ENCODE data around the gene SMPD4.
"Not testable (repeated sequence)": the region's sequence is repeated elsewhere in the genome, so short reads cannot be mapped to it uniquely, and the experiment has no call there.

SMPD4 gene

DNA sequence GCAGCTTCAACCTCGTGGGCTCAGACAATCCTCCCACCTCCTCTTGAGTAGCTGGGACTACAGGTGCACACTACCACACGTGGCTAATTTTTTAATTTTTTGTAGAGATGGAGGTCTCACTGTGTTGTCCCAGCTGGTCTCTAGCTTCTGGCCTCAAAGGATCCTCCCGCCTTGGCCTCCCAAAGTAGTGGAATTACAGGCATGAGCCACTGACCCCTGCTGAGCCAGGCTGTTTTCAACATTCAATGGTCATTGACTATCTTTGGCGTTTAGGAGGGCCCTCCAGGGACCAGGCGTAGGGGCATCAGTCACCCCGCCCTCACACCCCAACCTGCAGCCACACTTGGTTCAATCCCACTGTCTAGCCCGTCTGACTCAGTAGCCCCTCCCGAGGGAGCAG is 5.9 kb upstream of the SMPD4 start:
- no peak for DNase-seq

DNA sequence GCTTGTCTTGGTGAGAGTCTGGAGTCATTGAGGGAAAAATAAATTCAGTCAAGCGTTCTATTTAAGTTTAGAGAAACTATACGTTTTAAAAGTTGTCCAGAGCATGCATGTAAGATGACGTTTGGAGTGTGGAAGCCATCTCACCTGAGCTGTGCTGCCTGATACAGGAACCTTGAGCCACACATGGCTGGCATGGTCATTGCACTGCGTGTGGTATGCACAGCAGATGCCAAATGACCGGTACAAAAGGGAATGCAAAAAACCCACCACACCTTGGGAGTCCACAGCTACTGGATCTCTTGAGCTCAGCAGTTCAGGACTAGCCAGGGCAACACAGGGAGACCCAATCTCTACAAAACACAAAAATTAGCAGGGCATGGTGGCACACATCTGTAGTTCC is 5.0 kb upstream of the SMPD4 start:
- no peak for DNase-seq

DNA sequence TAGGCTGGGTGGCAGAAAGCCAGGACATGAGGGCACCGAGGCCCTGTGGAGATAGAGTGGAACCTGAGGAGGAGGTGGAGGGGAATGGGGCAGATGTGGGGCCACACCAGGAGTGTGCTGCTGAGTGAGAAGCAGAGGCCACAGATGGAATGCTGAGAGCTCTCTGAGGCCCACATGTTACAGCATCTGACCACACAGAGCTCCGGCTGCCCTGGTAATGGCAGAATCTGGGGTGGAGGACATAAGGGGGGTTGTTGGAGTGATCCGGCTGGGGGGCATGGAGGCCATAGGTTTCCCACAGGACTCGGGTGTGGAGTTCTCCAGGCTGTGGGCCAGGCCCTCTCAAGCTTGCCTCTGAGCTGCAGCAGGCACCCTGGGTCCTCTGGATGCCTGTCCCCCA is 4.5 kb upstream of the SMPD4 start:
- no peak for DNase-seq

DNA sequence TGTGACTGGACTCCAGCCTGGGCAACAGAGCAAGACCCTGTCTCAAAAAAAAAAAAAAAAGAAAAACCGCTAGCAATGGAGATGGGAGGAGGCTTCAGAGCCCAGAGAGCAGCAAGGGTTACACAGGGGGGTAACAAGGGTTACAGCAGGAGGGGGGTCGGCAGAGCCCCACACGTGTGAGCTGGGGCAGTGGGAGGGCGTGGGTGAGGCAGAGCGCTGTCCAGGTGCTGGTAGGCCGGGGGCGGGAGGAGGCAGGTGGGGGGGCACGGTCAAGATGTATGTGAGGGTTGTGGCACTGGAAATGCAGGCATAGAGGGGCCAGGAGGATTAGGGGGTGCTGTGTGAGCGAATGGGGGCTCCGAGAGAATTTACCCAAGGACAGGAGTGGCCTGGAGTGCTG is 4.0 kb upstream of the SMPD4 start:
- DNase-seq = no peak

DNA sequence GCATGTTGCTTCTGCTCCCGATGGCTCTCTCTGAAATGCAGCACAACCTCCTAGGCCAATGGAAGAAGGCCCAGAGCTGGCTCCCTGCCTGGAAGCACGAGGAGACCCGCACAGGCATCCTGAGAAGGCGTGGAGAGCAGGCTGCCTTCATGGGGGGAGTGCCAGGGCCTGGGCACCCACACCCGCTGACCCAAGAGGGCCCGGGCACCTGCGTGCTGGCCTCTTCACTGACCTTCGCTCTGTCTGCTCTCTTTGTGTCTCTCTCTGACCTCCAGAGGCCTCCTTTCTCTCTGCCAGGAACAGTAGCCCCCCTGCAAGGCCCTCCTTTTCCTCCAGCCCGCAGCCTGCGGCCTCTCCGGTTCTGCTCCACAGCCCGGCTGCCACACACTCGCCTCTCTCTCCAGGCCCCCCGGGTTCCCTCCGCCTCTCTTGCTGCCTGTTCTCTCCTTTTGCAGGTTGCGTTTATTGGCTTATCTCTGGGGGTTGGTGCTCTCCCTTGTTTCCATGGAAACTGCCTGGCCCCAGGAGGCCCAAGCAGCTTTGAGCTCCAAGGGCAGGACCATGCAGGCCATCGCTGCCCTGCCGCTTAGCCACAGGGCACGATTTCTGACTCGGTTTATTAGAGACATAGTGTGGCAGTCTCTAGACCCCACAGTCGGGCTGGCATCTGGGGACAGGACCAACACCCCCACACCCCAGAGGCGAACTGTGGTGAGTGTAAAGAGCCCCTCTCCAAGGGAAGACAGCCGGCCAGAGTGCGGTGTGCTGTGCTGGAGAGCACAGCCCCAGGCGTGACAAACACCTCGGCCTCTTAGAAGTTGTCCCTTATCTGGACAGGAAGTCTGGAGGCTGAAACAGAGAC is 2.3 kb upstream of the SMPD4 start:
- DNase-seq = peak; percentile 4

DNA sequence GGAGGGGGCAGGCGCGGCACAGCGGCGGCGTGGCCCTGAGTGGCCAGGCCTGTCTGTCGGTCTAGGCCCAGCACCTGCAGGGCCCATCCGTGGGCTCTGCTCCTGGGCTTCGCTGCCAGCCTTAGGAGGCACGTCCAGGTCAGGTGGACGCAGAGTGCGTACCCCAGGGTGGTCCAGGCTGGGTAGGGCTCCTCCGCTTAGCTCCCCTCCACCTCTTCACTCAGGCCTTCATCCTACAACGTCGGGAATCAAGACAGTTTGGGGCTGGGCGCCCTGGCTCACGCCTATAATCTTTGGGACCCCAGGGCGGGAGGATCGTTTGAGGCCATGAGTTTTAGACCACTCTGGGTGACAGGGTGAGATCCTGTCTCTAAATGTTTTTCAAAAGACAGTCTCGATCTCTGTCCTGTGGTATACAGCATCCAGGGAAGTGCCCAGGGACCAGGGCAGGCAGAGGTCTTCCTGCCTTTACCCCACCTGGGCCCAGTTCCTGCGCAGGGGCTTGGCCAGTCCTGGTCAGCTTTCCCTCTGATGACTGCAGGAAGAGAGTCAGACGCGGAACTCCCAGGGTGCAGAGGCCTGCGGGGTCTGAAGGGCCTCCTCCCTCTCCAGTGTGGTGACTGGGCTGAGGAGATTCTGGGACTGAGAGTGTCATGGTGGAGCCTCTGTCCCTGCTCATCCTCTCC is 1.6 kb upstream of the SMPD4 start:
- not testable (repeated sequence) for DNase-seq

DNA sequence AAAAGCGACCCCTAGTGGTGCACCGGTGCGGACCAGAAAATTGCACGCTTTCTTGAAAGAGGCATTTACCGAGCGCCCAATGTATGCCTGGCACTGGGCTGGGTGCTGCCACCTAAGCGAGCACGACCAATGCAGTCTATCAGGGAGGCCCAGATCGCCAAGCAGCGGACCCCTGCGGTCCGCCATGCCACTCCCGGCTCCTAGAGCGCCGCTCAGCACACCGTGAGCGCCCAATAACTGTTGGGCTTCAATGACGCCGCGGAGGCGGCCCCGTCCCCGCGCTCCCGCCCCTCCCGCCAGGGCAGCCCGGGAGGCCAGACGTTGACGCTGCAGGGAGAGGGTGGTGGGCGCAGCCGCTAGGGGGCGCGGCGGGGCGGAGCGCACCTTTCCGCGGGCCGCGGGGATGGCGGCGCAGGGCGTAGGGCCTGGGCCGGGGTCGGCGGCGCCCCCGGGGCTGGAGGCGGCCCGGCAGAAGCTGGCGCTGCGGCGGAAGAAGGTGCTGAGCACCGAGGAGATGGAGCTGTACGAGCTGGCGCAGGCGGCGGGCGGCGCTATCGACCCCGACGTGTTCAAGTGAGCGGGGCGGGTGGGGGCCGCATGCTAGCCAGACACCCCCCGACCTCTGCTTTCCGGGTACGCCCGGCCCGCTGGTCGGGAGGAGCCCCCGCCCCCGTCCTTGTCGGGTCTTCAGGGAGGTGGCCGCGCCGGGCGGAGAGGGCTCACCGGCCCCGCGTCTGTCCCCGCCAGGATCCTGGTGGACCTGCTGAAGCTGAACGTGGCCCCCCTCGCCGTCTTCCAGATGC is 679 bp upstream of the SMPD4 start, which contains the start of gene MZT2B:
TSS of gene MZT2B (plus strand) at position 383 of the 803 bp plus-strand sequence. CDS start at position 404, 21 bp downstream.
- DNase-seq = peak; percentile 82

DNA sequence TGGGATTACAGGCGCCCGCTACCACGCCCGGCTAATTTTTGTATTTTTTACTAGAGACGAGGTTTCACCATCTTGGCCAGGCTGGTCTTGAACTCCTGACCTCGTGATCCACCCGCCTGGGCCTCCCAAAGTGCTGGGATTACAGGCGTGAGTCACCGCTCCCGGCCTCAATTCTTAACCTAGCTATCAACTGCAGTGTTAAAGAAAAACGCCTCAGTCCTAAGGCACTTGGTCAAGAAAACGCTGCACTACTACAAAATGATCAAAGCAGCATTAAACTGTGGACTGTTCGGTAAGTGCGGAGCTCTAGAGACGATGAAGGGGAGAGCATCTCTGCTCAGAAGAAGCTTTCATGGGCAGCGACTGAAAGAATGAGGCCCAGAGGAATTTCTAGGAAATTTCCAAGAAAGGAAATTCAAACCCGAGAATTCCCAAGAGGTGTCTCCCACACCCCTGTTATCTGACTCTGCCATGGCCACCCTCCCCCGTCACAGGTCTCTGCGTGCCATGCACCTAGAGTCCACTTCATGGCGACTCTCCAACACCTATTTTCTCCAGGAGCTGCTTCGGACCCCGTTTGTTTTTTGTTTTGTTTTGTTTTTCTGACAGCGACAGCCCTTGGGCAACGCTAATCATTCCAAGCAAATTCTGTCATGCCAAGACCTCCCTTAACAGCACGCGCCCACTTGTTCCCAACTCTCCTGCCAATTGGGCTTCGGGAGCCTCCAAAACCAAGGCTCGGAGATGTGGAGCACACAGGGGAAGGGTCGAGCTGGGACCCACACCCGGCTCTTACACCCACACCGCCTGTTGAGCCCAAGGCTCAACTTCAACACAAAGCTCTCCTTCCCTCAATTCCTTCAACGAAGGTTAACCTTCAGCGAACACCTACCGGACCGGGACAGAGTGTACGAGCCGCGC is 738 bp downstream of the SMPD4 start:
- not testable (repeated sequence) for DNase-seq

DNA sequence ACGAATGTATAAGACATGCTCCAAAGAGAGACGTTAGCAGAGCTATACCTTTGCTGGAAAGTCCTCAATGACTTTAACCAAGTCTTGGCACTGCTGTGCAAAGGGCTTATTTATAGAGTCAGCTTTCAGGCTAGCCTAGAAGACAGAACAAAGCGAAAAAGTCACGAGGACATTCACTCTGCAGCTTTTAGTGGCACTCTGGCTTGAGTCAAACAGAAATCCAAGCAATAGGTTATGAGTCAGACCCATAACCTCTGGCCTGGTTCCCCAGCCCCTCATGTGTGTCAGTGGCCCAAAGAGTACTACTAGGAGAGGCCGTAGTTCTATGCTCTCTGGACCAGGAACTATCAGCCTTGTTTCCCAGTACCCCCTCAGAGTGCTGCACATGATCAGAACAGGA is 6.5 kb downstream of the SMPD4 start:
- not testable (repeated sequence) for DNase-seq

DNA sequence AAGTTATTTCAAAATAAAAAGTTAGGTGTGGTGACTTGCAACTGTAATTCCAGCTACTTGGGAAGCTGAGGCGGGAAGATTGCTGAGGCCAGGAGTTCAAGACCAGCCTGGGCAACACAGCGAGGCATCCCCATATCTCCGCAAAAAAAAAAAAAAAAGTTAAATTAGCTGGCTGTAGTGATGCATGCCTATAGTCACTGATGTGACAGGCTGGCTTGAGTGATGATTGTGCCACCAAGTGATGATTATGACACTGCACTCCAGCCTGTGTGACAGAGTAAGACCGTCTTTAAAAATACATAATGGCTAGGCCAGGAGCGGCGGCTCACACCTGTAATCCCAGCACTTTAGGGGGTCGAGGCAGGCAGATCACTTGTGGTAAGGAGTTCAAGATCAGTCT is 11.5 kb downstream of the SMPD4 start:
- DNase-seq = no peak

DNA sequence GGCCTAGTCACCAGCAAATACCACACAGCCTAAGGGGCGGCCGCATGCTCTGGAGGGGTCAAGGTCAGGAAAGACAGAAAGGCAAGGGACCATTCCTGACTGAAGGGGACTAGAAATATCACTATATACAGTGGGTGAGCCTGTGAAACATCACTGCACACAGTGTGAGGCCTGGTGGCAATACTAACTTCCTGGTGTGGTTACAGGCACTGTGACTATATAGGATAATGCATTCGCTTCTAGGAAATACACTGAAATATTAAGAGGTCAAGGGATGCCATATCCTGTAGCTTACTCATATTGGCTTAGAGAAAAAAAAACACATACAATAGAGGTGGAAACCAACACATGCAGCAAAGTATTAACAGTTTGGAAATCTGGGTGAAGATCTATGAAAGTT is 12.2 kb downstream of the SMPD4 start:
- not testable (repeated sequence) for DNase-seq

DNA sequence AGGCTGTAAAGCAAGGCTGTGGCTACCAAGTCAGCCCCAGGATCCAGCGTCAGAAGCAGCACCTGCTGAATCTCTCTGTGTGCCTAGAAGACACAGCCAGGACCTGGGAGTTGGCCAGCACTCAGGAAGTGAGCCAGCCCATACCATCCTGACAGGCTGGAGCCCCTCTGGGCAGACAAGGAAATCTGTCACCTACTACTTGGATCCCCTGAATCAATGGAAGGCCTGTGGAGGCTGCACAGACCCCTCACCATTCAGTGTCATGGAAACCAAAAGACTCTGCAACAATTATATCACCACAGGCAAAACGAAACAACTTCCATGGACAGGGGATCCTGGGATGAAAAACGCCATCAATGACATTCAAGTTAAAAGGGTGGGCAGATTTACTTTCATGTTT is 14.8 kb downstream of the SMPD4 start:
- not testable (repeated sequence) for DNase-seq

DNA sequence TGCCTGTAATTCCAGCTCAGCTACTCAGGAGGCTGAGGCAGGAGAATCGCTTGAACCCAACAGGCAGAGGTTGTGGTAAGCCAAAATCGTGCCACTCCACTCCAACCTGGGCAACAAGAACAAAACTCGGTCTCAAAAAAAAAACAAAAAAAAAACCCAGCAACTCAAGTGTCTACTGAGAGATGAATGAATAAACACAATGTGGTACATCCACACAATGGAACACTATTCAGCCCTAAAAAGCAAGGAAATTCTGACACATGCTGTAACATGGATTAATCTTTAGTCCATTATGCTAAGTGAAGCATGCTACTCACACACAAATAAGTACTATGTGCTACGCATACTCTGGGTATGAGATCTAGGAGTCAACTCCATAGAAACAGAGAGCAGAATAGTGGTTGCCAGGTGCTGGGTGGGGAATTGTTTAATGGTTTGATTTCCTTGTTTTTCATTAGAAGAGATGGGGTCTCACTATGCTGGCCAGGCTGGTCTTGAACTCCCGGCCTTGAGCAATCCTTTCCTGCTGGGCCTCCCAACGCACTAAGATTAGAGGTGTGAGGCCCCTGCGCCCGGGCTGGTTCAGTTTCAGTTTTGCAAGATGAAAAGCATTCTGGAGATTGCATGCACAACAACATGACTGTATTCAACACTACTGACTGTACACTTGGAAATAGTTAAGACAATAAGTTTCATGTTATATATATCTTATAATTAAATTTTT is 15.9 kb downstream of the SMPD4 start:
- no peak for DNase-seq

DNA sequence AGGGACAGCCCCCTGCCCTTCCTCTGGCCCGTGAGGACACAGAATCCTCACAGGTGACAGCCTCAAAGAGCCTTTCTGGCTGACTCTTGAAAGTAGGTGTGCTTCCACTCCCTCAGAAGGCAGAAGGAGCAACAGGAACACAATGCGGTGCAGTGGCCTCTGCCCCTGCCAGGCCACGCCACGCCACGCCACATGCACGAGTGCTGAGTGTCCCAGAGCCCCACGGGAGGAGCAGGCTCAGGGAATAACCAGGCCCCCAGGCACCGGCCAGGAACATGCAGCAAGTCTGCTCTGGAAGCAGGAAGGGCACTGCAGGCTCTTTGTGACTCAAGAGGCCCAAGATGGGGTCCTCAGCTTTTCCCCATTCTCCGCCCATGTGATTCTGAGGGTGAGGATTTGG is 18.4 kb downstream of the SMPD4 start:
- no peak for DNase-seq

DNA sequence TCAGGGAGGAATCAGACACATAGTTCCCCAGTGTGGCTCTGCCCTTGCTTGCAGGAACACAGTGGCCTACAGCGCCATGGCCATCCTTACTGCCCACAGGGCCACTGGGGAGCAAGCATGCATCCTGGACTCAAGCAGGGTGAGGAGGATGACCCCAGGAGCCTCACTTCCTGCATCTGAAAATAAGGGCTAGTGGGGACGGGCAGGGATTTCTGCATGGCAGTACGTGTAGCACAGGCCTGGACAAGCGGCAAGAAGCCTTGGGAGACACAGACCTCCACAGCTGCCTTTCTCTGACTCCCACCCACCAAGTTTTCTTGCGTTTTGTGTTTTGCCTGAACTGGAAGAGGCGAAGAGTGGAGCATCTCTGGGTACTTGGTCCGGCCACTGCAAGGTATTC is 18.9 kb downstream of the SMPD4 start:
- DNase-seq = not testable (repeated sequence)

DNA sequence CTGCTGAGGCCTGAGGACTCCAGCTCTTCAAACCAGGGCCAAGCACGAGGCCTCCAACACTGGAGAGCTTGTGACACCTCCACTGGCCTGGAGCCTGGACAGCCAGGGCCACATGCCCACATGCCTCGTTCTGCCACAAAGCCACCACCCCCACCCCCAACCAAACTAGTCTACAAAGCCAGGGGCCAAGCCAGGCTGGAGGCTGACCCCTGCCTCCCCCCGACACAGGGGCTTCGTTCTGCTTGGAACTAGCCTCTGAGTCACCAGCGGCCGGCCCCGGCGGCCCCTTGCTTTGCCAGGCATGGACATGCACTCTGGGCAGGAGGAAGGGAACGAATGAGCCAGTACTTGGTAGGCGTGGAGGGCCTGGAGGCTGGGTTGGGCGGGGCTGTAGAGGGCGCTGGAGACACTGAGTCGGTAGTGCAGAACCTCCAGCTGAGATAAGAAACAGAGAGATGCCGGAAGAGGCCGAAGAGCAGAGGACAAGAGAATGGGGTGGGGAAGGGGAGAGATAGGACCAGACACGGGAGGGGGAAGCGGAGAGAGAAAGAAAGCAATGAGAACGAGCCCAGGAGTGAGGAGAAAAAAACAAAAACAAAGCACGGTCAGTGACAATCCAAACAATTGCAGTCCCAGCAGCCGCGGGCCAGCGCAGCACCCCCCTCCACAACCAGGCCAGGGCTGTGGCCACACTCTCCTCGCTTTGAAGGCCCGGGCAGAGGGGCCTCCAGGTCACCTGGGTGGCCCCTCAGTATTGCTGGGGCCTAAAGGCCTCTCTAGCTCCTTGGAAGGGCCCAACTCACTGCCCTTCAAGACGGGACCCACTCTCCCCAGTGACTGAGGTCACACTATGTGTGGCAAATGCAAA is 20.3 kb downstream of the SMPD4 start:
- DNase-seq = not testable (repeated sequence)

DNA sequence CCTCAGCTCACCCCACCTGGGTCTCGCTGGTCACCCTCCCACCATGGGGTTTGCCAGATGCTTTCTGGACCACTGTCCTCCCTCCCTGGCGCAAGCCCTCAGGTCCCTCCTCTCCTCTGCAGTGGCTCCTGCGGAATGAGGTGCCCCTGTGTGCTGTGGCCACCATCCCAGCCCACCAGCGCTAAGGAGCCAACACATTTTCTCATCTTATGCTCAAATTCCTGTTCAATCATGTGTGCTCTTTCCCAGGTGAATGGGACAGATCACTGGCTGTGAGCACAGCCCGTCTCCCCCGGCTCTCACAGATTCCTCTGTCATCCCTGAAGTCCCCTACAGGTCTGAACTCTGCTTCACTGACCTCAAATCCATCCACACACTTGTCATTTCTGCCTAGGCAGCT is 21.3 kb downstream of the SMPD4 start:
- DNase-seq = no peak

DNA sequence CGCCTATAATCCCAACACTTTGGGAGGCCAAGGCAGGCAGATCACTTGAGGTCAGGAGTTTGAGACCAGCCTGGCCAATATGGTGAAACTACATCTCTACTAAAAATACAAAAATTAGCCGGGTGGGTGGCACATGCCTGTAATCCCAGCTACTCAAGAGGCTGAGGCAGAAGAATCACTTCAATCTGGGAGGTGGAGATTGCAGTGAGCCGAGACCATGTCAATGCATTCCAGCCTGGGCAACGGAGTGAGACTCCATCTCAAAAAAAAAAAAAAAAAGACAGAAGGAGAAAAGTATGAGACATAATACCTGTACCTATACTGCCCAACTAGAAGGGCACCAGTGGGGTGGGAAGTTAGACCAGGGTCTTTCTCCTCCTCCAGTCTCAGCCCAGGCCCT is 22.0 kb downstream of the SMPD4 start:
- not testable (repeated sequence) for DNase-seq

DNA sequence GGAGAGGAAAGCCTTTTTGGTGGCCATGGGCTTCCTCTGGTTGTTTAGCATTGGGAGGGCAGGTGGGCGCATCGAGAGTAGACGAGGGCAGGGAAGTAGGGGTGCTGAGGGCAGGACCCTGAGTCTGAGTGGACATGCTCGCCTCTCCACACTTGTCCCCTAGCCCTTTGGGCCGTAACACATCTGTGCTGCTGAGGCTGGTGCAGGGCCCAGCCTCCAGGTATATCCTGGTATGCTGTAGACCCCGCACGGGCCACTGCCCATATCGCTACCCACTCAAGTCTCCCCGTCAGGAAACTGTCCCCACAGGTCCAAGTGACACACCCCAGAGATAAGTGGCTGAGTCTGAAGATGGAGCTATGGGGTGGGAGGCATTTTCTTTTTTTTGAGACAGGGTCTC is 22.8 kb downstream of the SMPD4 start:
- DNase-seq = no peak

DNA sequence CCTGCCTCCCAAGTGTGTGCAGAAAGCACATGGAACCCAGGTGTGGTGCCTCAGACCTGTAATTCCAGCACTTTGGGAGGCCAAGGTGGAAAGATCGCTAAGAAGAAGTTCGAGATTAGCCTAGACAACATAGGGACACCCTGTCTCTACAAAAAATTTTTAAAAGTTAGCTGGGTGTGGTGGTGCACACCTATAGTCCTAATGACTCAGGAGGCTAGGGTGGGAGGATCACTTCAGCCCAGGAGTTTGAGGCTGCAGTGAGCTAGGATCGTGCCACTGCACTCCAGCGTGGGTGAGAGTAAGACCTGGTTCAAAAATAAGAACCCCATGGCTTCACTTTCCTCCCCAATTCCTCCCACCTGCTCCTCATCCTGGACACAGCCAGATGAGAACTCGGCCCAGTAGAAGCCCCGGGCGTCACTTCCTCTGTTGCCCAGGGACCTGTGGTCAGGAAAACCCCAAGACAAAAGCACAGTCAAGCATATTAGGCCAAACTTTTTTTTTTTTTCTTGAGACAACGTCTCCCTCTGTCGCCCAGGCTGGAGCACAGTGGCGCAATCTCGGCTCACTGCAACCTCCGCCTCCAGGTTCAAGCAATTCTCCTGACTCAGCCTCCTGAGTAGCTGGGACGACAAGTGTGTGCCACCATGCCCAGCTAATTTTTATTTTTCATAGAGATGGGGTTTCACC is 23.4 kb downstream of the SMPD4 start:
- not testable (repeated sequence) for DNase-seq
